ENCODE results near the gene ST6GALNAC5. TPM values are rescaled to one million over a fixed set of nuclear protein-coding genes. Genes with fewer than 3 reads are reported as not detected.

ST6GALNAC5 gene
- total RNA-seq, 2 donors from 2014 or later: not detected

DNA sequence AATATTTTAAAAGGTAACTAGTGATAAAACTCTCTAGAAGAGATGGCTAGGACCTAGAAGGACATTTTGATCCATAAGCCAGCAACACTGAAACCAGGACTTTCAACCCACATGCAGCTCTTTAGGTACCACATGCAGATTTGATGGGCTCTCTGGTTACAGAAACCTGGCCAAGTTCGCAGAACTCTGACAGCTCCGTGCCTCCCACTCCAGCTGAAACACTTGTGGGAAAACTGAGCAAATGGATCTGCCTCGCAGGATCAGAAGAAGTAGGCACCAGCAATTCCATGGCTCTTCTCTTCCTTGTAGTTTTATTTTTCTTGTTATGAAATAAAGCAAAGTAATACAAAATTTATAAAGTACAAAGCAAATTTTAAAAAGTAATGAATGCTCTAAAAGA, 58.5 kb downstream of the ST6GALNAC5 start:
- DNase-seq: no peak
- Mint-ChIP-seq H3K4me3 (no peak overlapping the region), H3K27me3 (ENCODE audit: low read depth) (peaks cover 3% of the 10 kb centered on the region), H3K4me1 (ENCODE audit: low read depth) (no peaks in the 10 kb centered on the region), H3K9me3 (peaks cover 0 to 1% of the 10 kb centered on the region in 2 donors), H3K36me3 (ENCODE audit: insufficient read depth in 2 of 2) (no peaks in the 10 kb centered on the region), H3K27ac (no peak overlapping the region)
- no peak for ATAC-seq (replicated peaks in 1 of 2)

DNA sequence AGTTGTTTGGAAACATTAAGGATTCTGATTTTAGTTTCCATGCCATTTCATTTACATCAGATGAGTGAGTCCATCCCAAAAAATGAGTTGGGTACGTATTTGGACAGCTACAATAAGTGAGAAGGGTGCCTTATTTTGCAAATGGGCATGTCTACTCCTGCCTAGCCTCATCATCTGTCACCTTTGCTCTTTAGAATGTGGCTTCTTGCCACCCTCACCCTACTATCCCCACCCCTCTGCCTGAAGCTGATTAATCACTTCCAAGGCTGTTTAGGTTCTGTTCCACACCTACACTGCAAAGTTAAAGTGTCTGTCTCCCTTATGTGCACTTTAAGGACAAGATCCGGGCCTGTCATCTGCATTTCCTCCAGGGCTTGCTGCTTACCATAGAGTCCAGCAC, 61.2 kb downstream of the ST6GALNAC5 start:
- no peak for DNase-seq
- H3K36me3 Mint-ChIP-seq (ENCODE audit: insufficient read depth in 2 of 2): no peaks in the 10 kb centered on the region
- no peaks in the 10 kb centered on the region for H3K27me3 Mint-ChIP-seq (ENCODE audit: low read depth)
- H3K9me3 Mint-ChIP-seq: peaks cover 0 to 3% of the 10 kb centered on the region in 2 donors
- no peak overlapping the region for H3K4me3 Mint-ChIP-seq
- no peaks in the 10 kb centered on the region for H3K4me1 Mint-ChIP-seq (ENCODE audit: low read depth)
- H3K27ac Mint-ChIP-seq: no peak overlapping the region
- no peak for ATAC-seq (replicated peaks in 1 of 2)

DNA sequence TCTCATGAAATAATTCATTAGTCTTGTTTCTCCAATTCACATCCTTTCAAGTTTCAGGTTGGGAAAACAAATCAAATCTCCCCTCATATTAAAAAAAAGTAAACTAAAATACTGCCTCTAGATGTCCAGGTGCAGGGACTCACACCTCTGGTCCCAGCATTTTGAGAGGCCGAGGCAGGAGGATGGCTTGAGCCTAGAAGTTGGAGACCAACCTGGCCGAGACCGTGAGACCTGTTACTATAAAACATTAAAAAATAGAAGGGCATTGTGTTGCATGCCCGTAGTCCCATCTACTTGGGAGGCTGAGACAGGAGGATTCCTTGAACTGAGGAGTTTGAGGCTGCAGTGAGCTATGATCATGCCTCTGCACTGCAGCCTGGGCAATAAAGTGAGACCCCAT, 61.9 kb downstream of the ST6GALNAC5 start:
- Mint-ChIP-seq H3K27ac (no peak overlapping the region), H3K36me3 (ENCODE audit: insufficient read depth in 2 of 2) (no peaks in the 10 kb centered on the region), H3K4me3 (no peak overlapping the region), H3K9me3 (peaks cover 0 to 3% of the 10 kb centered on the region in 2 donors), H3K4me1 (ENCODE audit: low read depth) (no peaks in the 10 kb centered on the region), H3K27me3 (ENCODE audit: low read depth) (no peaks in the 10 kb centered on the region)
- no peak for ATAC-seq (replicated peaks in 1 of 2)
- DNase-seq: no peak

DNA sequence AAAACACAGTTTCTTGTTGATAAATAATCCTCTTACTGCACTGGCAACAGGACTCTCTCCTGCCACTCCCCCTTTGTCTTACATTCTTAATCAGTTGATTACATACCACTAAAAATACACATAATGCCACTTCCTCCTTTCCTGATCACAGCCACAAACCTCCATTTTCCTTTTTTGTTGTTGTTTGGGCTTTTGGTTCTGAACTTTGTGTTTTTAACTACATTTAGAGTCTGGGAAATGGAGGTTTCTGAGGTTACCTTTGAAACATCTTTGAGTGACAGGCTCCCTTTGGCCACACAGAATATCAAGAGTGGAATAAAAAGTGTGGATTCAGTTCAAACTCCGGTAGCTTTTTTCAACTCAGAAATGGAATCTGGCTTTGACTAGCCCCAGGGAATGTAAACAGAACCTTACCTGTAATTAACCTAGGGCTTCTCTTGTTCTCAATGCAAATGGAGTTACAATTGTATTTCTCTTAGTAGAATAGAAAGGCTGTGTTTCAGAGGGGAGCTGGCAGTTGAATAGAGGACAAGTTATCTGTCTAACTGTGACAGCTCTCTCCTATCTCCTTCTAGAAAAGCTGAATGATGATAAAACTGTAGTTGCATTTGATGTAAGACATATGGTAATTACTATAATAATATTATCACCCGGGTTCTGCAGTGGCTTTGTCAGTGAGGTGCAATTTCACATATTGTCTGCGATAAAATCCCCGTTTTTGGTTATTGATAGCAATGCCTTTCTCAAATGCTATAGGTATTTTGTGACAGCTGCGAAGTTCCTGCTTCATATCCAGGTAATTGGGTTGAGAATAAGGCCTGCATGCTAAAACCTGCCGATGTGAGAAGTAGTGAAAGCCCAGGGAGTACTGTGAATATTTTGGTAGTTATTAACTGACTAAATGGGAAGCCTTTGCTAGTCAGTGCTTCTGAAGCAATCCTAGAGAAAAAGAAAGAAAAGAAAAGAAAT, 66.9 kb downstream of the ST6GALNAC5 start:
- no peak overlapping the region for H3K4me3 Mint-ChIP-seq
- no peaks in the 10 kb centered on the region for H3K36me3 Mint-ChIP-seq (ENCODE audit: insufficient read depth in 2 of 2)
- H3K27me3 Mint-ChIP-seq (ENCODE audit: low read depth): no peaks in the 10 kb centered on the region
- H3K27ac Mint-ChIP-seq: no peak overlapping the region
- H3K4me1 Mint-ChIP-seq (ENCODE audit: low read depth): no peaks in the 10 kb centered on the region
- DNase-seq: no peak
- H3K9me3 Mint-ChIP-seq: peaks cover 0 to 3% of the 10 kb centered on the region in 2 donors
- ATAC-seq (replicated peaks in 1 of 2): no peak

DNA sequence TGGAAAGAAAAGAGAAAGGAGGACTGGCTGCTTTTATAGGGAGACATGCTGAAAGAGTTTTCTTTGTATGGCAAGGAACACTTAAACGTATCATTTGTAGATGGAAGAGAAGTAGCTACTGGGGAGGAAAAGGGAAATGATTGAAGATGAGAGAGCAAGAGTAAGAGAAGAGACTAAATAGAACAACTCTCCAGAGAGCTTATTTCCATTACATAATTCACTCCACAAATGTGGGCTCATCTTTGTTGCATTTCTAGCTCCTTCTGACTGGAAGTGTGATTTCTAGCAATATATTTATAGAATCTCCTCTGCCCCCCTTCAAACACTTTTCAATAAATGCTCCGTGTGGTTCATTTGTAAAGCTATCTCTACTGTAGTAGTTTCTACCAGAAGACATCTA, 71.0 kb downstream of the ST6GALNAC5 start:
- Mint-ChIP-seq H3K4me3 (no peak overlapping the region), H3K27me3 (ENCODE audit: low read depth) (no peaks in the 10 kb centered on the region), H3K36me3 (ENCODE audit: insufficient read depth in 2 of 2) (no peaks in the 10 kb centered on the region), H3K9me3 (no peaks in the 10 kb centered on the region), H3K4me1 (ENCODE audit: low read depth) (no peaks in the 10 kb centered on the region), H3K27ac (no peak overlapping the region)
- no peak for DNase-seq
- no peak for ATAC-seq (replicated peaks in 1 of 2)

DNA sequence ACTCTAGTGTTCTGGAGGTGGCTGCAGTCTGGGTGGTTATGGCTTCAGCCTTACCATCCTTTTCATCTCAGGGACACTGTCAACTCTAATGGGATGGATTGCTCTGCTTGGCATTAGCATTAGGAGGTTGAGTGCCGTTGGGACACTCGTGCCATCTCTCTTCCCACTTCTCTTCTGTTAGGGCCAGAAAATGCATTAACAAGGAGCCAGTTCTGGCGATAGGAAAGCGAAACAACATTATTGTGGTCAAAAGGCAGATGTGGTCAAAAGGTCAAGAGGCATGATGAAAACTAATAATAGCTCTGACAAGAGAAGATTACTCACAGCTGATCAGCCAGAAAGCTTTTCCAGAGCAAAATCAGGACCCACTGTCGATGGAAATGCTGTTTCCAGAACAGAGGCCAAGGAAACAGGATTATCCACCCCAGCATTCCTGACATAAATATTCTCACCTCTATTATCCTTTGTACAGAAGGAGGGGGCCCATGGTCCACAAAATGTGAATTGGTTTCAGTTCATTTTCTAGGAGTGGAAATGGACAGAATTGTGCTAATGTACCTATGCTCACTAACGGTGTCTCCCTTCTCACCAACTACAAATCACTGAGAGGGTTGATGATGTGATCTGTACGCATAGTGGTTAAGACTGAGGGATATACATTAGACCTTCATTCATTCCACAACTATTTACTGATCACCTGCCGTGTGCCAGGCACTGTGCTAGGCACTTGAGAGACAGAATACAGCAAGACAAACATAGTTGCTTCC, 72.0 kb downstream of the ST6GALNAC5 start:
- H3K36me3 Mint-ChIP-seq (ENCODE audit: insufficient read depth in 2 of 2): no peaks in the 10 kb centered on the region
- ATAC-seq (replicated peaks in 1 of 2) (no peak), DNase-seq (no peak)
- H3K4me3 Mint-ChIP-seq: no peak overlapping the region
- no peaks in the 10 kb centered on the region for H3K27me3 Mint-ChIP-seq (ENCODE audit: low read depth)
- no peaks in the 10 kb centered on the region for H3K4me1 Mint-ChIP-seq (ENCODE audit: low read depth)
- no peaks in the 10 kb centered on the region for H3K9me3 Mint-ChIP-seq
- no peak overlapping the region for H3K27ac Mint-ChIP-seq

DNA sequence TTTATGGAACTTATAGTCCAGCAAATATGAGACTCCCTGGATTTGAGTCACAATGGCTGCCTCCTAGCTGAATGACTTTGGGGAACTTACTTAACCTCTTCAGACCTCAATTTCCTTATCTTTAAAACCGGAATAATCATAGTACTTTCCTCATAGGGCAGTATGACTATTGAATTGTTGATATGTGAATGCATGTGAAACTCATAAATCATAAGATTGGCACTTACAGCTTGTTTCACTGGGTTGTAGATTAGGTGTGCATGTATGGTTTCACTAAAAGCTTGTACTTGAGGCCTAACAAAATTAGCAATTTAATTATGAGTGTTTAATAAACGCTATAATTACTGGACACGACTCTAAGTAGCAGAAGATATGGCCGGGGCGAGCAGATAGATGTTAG, 72.5 kb downstream of the ST6GALNAC5 start:
- Mint-ChIP-seq H3K27ac (no peak overlapping the region), H3K4me3 (no peak overlapping the region), H3K4me1 (ENCODE audit: low read depth) (no peaks in the 10 kb centered on the region), H3K36me3 (ENCODE audit: insufficient read depth in 2 of 2) (no peaks in the 10 kb centered on the region), H3K27me3 (ENCODE audit: low read depth) (no peaks in the 10 kb centered on the region), H3K9me3 (no peaks in the 10 kb centered on the region)
- DNase-seq (no peak), ATAC-seq (replicated peaks in 1 of 2) (no peak)

DNA sequence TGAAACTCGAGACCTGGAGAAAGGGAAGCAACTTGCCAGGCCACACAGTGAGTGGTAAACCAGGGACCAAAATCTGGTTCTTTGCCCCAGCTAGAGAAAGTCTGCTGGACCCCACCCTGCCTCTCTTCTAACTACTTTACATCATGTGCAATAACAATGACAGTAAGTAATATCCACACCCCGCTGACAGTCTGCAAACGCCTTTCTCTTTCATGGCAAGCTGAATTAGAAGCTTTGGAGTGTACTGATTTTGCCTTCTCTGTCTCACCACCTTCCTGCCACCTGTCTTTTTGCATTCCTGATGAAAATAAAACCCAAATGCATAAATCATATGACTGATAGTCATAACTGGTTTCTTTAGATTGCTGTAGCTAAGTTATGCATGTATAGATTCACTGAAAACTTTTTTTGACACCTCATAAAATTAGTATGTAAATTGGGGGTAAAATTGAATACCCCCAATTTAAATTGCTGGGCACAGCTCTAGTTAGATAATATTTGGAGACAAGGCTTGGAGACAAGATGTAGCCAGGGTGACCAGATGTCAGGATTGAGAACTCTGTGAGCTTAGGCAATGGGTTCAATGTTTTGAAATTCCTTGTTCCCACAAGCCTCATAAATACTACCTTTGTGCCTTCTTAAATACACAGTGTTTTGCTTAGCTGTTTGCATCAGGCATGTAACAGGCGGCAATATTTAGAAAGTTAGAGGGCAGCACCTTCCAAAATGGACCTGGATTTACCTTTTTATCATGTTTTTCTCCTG, 73.5 kb downstream of the ST6GALNAC5 start:
- Mint-ChIP-seq H3K27ac (no peak overlapping the region), H3K4me3 (no peak overlapping the region)
- no peak for DNase-seq

DNA sequence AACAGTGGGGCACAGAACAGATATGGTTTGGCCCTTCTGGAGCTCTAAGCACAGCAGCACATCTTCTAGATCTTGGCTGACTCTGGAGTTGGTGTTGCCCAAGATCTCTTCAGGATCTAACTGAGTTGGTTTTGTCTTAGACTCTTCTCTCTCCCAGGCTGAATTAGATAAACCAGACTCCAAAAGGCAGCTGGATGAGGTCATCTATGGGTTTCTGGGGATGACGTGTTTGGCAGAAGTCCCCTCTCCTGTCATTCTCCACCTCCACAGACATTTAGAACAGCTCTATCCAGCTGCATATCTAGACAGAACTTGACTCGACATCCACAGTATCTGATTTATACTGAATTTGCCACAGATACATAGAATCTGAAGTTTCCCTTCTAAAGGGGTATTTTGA, 75.3 kb downstream of the ST6GALNAC5 start:
- Mint-ChIP-seq H3K27ac (no peak overlapping the region), H3K4me3 (no peak overlapping the region), H3K4me1 (ENCODE audit: low read depth) (no peaks in the 10 kb centered on the region), H3K36me3 (ENCODE audit: insufficient read depth in 2 of 2) (no peaks in the 10 kb centered on the region), H3K9me3 (no peaks in the 10 kb centered on the region), H3K27me3 (ENCODE audit: low read depth) (no peaks in the 10 kb centered on the region)
- ATAC-seq (replicated peaks in 1 of 2) (no peak), DNase-seq (no peak)

More for the DNA sequence above, 73.5 kb downstream of the ST6GALNAC5 start:
- H3K27me3 Mint-ChIP-seq (ENCODE audit: low read depth): no peaks in the 10 kb centered on the region
- no peaks in the 10 kb centered on the region for H3K36me3 Mint-ChIP-seq (ENCODE audit: insufficient read depth in 2 of 2)
- H3K9me3 Mint-ChIP-seq: no peaks in the 10 kb centered on the region
- no peaks in the 10 kb centered on the region for H3K4me1 Mint-ChIP-seq (ENCODE audit: low read depth)
- ATAC-seq (replicated peaks in 1 of 2): no peak

DNA sequence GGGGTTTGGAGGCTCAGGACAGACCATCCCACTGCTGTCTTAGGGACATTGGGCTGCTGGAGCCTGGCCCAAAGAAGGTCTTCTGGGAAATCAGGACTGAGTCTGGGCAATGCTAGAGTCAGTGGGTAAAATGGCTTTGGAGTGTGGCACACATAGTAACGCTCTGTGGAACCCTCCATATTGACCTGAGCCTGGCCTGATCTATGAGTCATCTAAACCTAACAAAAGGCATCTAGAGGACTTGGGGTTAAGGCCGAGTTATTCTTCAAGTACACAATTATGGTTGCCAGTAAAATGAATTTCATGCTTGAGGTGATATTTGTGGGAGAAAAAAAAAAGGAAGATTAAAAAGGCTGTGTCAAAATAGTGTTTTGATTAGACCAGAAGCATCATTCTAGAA, 77.7 kb downstream of the ST6GALNAC5 start:
- no peaks in the 10 kb centered on the region for H3K36me3 Mint-ChIP-seq (ENCODE audit: insufficient read depth in 2 of 2)
- H3K27ac Mint-ChIP-seq: no peak overlapping the region
- no peaks in the 10 kb centered on the region for H3K27me3 Mint-ChIP-seq (ENCODE audit: low read depth)
- no peak for DNase-seq
- no peak for ATAC-seq (replicated peaks in 1 of 2)
- H3K4me1 Mint-ChIP-seq (ENCODE audit: low read depth): no peaks in the 10 kb centered on the region
- no peak overlapping the region for H3K4me3 Mint-ChIP-seq
- H3K9me3 Mint-ChIP-seq: no peaks in the 10 kb centered on the region

DNA sequence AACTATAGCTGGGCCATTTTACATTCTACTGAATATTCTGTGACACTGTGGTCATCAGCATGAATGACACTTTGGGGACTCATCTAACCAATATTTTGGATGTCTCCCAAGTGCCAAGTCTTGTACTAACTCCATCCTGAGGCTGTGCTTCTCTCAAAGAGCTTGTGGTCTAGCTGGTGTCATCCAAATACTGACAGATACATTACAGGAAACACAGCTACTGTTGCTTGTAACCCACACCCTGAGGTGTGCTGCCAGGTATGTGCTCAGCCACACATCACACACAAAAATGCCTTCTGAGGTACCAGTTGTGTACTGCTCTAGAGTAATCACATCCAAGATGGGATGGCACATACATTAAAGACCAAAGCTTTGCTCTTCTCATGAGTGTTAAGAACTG, 81.6 kb downstream of the ST6GALNAC5 start:
- Mint-ChIP-seq H3K4me1 (ENCODE audit: low read depth) (no peaks in the 10 kb centered on the region), H3K27me3 (ENCODE audit: low read depth) (no peaks in the 10 kb centered on the region)

DNA sequence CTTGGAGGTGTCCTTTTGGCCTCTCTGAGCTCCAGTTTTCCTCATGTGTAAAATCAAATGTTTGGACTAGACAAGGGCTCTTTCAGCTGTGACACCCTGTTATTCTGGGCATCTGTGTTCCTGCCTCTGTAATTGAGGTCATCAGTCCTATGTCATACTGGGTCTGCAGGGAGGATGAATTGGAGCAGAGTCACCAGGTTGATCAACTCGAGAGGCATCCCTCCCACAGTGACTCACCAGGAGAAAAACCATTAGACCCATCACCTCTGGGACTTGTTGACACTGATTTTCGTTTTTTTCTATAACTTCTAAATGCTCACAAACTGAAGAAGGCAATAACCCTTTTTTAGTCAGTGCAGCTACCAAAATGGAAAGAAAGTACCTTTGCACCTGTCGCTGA, 82.2 kb downstream of the ST6GALNAC5 start:
- Mint-ChIP-seq H3K27ac (no peak overlapping the region), H3K4me3 (no peak overlapping the region), H3K9me3 (no peaks in the 10 kb centered on the region), H3K36me3 (ENCODE audit: insufficient read depth in 2 of 2) (no peaks in the 10 kb centered on the region), H3K27me3 (ENCODE audit: low read depth) (no peaks in the 10 kb centered on the region), H3K4me1 (ENCODE audit: low read depth) (no peaks in the 10 kb centered on the region)
- DNase-seq (no peak), ATAC-seq (replicated peaks in 1 of 2) (peak in 1 of 2 donors; percentile 59)

More for the DNA sequence above, 81.6 kb downstream of the ST6GALNAC5 start:
- H3K9me3 Mint-ChIP-seq: no peaks in the 10 kb centered on the region
- H3K36me3 Mint-ChIP-seq (ENCODE audit: insufficient read depth in 2 of 2): no peaks in the 10 kb centered on the region
- DNase-seq (no peak), ATAC-seq (replicated peaks in 1 of 2) (peak in 1 of 2 donors; percentile 55)
- no peak overlapping the region for H3K4me3 Mint-ChIP-seq
- H3K27ac Mint-ChIP-seq: no peak overlapping the region

DNA sequence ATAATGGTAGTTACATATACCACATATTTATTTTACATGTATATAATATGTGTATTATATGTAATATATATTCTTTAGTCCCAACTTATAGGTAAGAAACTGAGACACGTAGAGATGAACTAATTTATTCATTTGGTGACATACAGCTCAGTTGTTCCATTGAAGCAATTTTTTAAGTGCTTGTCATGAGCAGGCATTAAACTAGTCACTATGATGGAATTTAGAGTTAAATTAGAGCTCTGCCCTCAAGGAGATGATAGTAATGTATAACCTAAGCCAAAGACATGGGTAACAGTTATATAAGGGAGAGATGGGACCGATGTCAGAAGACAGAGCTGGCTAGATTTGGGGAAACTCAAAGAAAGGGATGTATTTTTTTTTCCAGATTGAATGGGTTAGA, 83.0 kb downstream of the ST6GALNAC5 start:
- ATAC-seq (replicated peaks in 1 of 2) (no peak), DNase-seq (no peak)
- no peaks in the 10 kb centered on the region for H3K4me1 Mint-ChIP-seq (ENCODE audit: low read depth)
- H3K4me3 Mint-ChIP-seq: no peak overlapping the region
- H3K27ac Mint-ChIP-seq: no peak overlapping the region
- no peaks in the 10 kb centered on the region for H3K27me3 Mint-ChIP-seq (ENCODE audit: low read depth)
- H3K9me3 Mint-ChIP-seq: no peaks in the 10 kb centered on the region
- no peaks in the 10 kb centered on the region for H3K36me3 Mint-ChIP-seq (ENCODE audit: insufficient read depth in 2 of 2)

All from activated T-cell treated with anti-CD3 and anti-CD28 coated beads, Interleukin-2, amount 50 U/mL, for 72 hours (primary cell).